ENCODE measurements around the gene GFOD1. TPM values are rescaled to one million over a fixed set of nuclear protein-coding genes. Genes with fewer than 3 reads are reported as not detected.
"Not testable (repeated sequence)": the region's sequence is repeated elsewhere in the genome, so short reads cannot be mapped to it uniquely, and the experiment has no call there.

GFOD1 gene
- total and polyA plus RNA-seq, 7 donors = 5.9 to 34.2 (median 16.7) TPM

GRCh38 chr6:13444604-13445003 is 42.8 kb downstream of the GFOD1 start:
- Histone ChIP-seq H3K9me3 (no peaks in the 10 kb centered on the region), H3K4me1 (peaks cover 44% of the 10 kb centered on the region), H3K36me3 (ENCODE audit: insufficient read depth in 1 of 2, low read depth in 1 of 2) (no peaks in the 10 kb centered on the region), H3K27ac (peak overlapping the region; percentile 61), H3K4me3 (peak overlapping the region; percentile 39), H3K27me3 (ENCODE audit: insufficient read depth in 3 of 3, low read length in 2 of 3) (no peaks in the 10 kb centered on the region)
- ATAC-seq (no peak), DNase-seq (no peak)
- intact Hi-C loops (cut with DNase I) = no loop called here
- TF ChIP-seq, protein P1, sequence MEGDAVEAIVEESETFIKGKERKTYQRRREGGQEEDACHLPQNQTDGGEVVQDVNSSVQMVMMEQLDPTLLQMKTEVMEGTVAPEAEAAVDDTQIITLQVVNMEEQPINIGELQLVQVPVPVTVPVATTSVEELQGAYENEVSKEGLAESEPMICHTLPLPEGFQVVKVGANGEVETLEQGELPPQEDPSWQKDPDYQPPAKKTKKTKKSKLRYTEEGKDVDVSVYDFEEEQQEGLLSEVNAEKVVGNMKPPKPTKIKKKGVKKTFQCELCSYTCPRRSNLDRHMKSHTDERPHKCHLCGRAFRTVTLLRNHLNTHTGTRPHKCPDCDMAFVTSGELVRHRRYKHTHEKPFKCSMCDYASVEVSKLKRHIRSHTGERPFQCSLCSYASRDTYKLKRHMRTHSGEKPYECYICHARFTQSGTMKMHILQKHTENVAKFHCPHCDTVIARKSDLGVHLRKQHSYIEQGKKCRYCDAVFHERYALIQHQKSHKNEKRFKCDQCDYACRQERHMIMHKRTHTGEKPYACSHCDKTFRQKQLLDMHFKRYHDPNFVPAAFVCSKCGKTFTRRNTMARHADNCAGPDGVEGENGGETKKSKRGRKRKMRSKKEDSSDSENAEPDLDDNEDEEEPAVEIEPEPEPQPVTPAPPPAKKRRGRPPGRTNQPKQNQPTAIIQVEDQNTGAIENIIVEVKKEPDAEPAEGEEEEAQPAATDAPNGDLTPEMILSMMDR (IDR thresholded peaks at IDR 0.05) = no peak
- 84 to 87% (median 86%) methylated on average over 3 of the region's 3 CpGs for WGBS, 3 donors

DNA sequence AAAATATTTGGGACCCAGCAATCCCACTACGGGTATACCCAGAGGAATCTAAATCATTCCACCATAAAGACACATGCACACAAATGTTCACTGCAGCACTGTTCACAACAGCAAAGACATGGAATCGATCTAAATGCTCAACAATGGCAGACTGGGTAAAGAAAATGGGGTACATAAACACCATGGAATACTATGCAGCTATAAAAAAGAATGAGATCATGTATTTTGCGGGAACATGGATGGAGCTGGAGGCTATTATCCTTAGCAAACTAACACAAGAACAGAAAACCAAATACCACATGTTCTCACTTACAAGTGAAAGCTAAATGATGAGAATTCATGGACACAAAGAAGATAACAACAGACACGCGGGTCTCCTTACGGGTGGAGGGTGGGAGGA is 43.4 kb downstream of the GFOD1 start:
- intact Hi-C loops (cut with DNase I); H3K36me3 ChIP-seq (ENCODE audit: insufficient read depth in 1 of 2, low read depth in 1 of 2); H3K4me3 ChIP-seq; DNase-seq; H3K27me3 ChIP-seq (ENCODE audit: insufficient read depth in 3 of 3, low read length in 2 of 3); H3K27ac ChIP-seq; H3K9me3 ChIP-seq; ATAC-seq: not testable (repeated sequence)
- 97 to 99% (median 99%) methylated on average over 6 of the region's 6 CpGs for WGBS, 3 donors
- peaks cover 44% of the 10 kb centered on the region for H3K4me1 ChIP-seq

DNA sequence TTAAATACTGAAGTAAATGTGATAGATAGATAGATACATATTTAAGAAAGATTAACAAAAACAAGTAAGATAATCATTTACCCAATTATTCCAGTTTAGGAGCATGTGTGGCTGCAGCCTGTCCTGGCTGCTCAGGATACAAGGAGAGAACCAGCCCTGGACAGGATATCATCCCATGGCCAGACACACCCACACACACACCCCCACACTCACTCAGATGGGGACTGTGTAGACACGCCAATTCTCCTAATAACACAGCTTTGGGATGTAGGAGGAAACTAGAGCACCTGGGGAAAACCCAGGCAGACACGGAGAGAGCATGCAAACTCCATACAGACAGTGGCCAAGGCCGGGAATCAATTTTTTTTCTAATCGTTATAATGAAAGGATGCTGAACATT is 45.6 kb downstream of the GFOD1 start:
- TF ChIP-seq, protein P1 (IDR thresholded peaks at IDR 0.05) = no peak
- no peak overlapping the region for H3K4me3 ChIP-seq
- no peak for ATAC-seq
- peaks cover 39% of the 10 kb centered on the region for H3K4me1 ChIP-seq
- no peak for DNase-seq
- H3K27ac ChIP-seq = no peak overlapping the region
- intact Hi-C loops (cut with DNase I) = no loop called here
- H3K36me3 ChIP-seq (ENCODE audit: insufficient read depth in 1 of 2, low read depth in 1 of 2) = no peaks in the 10 kb centered on the region
- no peaks in the 10 kb centered on the region for H3K9me3 ChIP-seq
- 71 to 76% (median 74%) methylated on average over 4 of the region's 4 CpGs for WGBS, 3 donors
- H3K27me3 ChIP-seq (ENCODE audit: insufficient read depth in 3 of 3, low read length in 2 of 3) = no peaks in the 10 kb centered on the region

DNA sequence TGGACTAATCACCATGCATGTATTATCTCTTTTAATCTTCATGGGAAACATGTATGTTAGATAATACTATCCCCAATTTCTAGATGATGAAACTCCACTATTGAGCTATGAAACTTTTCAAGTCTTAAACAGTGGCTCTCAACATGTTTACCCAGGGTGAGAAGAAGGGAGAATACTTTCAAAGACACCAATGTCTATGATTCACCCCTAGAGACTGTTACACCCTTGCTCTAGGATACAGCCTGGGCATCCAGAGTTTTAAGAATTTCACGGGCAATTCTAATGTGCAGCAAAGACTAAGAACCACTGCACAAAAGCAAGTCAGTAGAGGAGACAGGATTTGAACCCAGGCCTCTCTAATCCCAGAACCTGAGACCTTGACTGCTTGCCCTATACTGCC is 47.8 kb downstream of the GFOD1 start:
- DNase-seq (no peak), ATAC-seq (no peak)
- intact Hi-C loops (cut with DNase I) = no loop called here
- no peaks in the 10 kb centered on the region for H3K36me3 ChIP-seq (ENCODE audit: insufficient read depth in 1 of 2, low read depth in 1 of 2)
- H3K27ac ChIP-seq = no peak overlapping the region
- H3K4me3 ChIP-seq = no peak overlapping the region
- TF ChIP-seq, protein P1 (IDR thresholded peaks at IDR 0.05) = no peak
- no peaks in the 10 kb centered on the region for H3K9me3 ChIP-seq
- H3K4me1 ChIP-seq = peaks cover 26% of the 10 kb centered on the region
- no peaks in the 10 kb centered on the region for H3K27me3 ChIP-seq (ENCODE audit: insufficient read depth in 3 of 3, low read length in 2 of 3)
- 84 to 97% (median 97%) methylated on average over 1 of the region's 1 CpG for WGBS, 3 donors

DNA sequence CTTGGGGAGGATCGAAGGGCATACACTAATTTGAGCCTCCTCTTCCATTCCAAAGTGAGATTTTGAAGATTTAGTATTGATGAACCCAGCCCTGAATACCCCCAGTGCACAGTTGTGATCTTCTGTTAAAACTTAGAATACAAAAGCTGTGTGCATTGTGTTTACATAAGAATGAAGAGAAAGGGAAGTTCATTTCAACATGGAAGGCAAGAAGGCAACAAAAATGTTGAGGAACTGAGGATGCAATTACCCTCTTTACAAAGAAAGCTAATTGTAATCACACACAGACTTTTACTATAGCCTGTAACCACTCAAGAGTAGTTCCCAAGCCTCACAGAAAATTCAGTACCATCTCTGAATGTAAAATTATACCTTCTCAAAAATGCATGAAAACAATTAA is 49.3 kb downstream of the GFOD1 start:
- Histone ChIP-seq H3K9me3 (no peaks in the 10 kb centered on the region), H3K27me3 (ENCODE audit: insufficient read depth in 3 of 3, low read length in 2 of 3) (no peaks in the 10 kb centered on the region), H3K27ac (no peak overlapping the region), H3K36me3 (ENCODE audit: insufficient read depth in 1 of 2, low read depth in 1 of 2) (no peaks in the 10 kb centered on the region), H3K4me1 (peaks cover 23% of the 10 kb centered on the region), H3K4me3 (no peak overlapping the region)
- no peak for DNase-seq
- ATAC-seq = no peak
- WGBS, 3 donors = 93 to 100% (median 96%) methylated on average over 1 of the region's 1 CpG
- intact Hi-C loops (cut with DNase I) = no loop called here
- TF ChIP-seq, protein P1 (IDR thresholded peaks at IDR 0.05) = no peak

Measured in psoas muscle (tissue), 8 donors.